ENCODE data around the gene ZSWIM4. TPM values are rescaled to one million over a fixed set of nuclear protein-coding genes. Genes with fewer than 3 reads are reported as not detected.
A peak's percentile ranks its signal among the peaks of the same experiment; 100 is the strongest.
"Not testable (repeated sequence)": the region's sequence is repeated elsewhere in the genome, so short reads cannot be mapped to it uniquely, and the experiment has no call there.

The ZSWIM4 gene
- 10 to 100 TPM in 1 of 4 donors, 1 to 10 TPM in 3; 2.8 to 19.8 (median 4.0) TPM for total RNA-seq

DNA sequence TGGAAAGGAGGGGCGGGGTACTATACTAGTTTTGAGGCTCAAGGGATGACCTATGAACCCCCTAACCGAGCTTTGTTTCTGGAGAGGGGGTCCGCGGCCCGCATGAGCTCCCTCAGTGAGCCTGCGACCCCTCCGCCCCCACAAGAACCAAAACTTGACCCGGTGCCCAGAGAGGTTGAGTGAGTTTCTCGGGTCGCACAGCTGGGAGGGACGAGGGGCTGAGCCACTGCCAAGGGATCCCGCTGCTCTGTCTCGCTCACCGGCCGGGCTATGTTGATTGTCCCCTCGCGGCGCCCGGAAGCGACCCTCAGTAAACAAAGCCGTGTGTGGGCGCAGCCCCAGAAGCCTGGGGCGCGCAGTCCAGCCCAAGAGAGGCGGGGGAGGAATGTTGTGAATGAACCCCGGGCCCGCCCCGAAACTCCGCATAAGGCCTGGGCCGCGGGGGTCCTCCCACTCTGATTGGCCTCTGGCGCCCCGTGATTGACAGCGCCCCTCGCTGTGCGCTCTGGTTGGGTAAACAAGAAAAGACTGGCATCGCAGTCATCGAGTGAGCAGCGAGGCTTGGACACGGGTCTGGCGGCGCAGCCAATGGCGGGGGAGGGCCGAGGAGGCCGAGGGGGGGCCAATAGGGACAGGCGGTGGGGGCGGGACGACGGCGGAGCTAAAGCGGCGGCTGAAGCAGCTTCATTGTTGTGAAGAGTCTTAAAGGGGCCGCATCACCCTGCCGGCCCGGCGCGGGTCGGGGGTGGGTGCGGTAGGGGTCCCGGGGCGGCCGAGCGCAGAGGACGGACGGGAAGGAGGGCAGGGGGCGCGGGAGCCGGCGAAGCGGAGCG, at the start of gene ZSWIM4:
Gene ZSWIM4 (plus strand): TSS at position 687 of the 833 bp plus-strand sequence. CDS start 206 bp downstream, outside the sequence.
- DNase-seq (ENCODE audit: low spot score in 2 of 2) = peak; percentile 98 to 99
- Histone ChIP-seq H3K9me3 (no peaks in the 10 kb centered on the region), H3K27me3 (no peaks in the 10 kb centered on the region), H3K4me3 (peak within 1 kb of the TSS; percentile 54 to 94 (median 72)), H3K36me3 (no peaks in the 10 kb centered on the region), H3K27ac (peak within 1 kb of the TSS; percentile 85 to 98 (median 92)), H3K4me1 (peaks cover 0 to 39% (median 25%) of the 10 kb centered on the region in 4 donors)
- TF ChIP-seq EP300 (IDR thresholded peaks at IDR 0.05) (peak; percentile 46 to 76), POLR2A (IDR thresholded peaks at IDR 0.05) (peak in 1 of 2 donors; percentile 61)
- TF ChIP-seq, protein P1, sequence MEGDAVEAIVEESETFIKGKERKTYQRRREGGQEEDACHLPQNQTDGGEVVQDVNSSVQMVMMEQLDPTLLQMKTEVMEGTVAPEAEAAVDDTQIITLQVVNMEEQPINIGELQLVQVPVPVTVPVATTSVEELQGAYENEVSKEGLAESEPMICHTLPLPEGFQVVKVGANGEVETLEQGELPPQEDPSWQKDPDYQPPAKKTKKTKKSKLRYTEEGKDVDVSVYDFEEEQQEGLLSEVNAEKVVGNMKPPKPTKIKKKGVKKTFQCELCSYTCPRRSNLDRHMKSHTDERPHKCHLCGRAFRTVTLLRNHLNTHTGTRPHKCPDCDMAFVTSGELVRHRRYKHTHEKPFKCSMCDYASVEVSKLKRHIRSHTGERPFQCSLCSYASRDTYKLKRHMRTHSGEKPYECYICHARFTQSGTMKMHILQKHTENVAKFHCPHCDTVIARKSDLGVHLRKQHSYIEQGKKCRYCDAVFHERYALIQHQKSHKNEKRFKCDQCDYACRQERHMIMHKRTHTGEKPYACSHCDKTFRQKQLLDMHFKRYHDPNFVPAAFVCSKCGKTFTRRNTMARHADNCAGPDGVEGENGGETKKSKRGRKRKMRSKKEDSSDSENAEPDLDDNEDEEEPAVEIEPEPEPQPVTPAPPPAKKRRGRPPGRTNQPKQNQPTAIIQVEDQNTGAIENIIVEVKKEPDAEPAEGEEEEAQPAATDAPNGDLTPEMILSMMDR (IDR thresholded peaks at IDR 0.05) = peak in 1 of 5 experiments; percentile 19
- 0 to 1% methylated on average over 45 to 51 of the region's 71 CpGs for WGBS, 2 donors

DNA sequence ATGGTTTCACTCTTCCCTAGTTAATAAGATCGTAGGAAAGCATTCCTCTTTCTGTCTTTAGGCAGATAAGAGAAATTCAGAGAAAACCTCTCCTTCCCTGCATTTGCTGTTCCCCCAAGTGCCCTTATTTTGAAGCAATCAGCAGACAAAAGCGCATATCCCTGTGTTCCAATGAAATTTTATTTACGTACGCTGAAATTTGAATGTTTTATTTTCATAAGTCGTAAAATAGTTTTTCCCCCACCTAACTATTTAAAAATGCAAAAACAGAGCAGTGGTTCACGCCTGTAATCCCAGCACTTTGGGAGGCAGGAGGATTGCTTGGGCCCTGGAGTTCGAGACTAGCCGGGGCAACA, 48.2 kb upstream of the ZSWIM4 start:
- 89 to 90% methylated on average over 8 of the region's 8 CpGs for WGBS, 2 donors
- Histone ChIP-seq H3K4me3 (peak overlapping the region in 3 of 4 donors; percentile 70 to 97 (median 85)), H3K27me3 (no peaks in the 10 kb centered on the region), H3K36me3 (peaks cover 0 to 18% (median 0%) of the 10 kb centered on the region in 3 donors), H3K27ac (peak overlapping the region; percentile 85 to 96 (median 94)), H3K4me1 (peaks cover 0 to 32% (median 9%) of the 10 kb centered on the region in 4 donors), H3K9me3 (peaks cover 0 to 4% (median 0%) of the 10 kb centered on the region in 4 donors)
- DNase-seq (ENCODE audit: low spot score in 2 of 2) = no peak
- TF ChIP-seq POLR2A (IDR thresholded peaks at IDR 0.05) = no peak
- no peak for TF ChIP-seq EP300 (IDR thresholded peaks at IDR 0.05)
- TF ChIP-seq, protein P1 (IDR thresholded peaks at IDR 0.05) = no peak

DNA sequence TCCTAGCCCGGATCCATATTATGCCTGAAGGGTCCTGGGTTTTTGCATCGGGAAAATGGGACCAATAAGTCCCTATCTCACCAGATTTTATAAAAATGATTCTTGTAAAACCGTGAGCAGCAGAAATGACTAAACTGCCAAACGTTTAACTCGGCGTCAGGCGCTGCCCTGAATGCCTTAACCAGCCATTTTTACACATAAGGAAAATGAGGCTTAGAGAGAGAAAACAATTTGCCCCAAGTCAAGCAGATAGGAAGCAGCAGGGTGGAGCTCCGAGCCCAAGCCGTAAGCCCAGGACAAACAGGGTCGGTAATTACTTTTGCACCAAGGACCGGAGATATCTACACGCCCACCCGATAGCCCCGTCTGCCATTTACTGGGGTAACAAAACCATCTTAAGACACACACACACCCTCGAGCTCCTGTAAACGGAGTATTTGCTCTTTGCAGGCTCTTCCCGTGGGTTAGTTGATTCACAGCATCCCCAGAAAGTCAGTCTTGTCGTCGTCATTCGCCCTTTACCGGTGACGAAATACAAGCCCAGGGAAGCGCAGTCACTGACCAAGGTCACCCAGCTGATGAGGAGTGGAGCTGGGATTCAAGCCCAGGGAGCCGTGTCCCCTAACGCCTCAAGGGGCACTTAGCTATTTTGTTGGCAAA, 46.9 kb upstream of the ZSWIM4 start:
- peaks cover 0 to 26% (median 0%) of the 10 kb centered on the region in 3 donors for H3K36me3 ChIP-seq
- H3K9me3 ChIP-seq = peaks cover 0 to 4% (median 0%) of the 10 kb centered on the region in 4 donors
- H3K27ac ChIP-seq = peak overlapping the region; percentile 85 to 96 (median 94)
- WGBS, 2 donors = 1% methylated on average over 25 of the region's 25 CpGs
- TF ChIP-seq, protein P1 (IDR thresholded peaks at IDR 0.05) = no peak
- TF ChIP-seq EP300 (IDR thresholded peaks at IDR 0.05) = no peak
- TF ChIP-seq POLR2A (IDR thresholded peaks at IDR 0.05) = no peak
- H3K4me1 ChIP-seq = peaks cover 0 to 32% (median 9%) of the 10 kb centered on the region in 4 donors
- DNase-seq (ENCODE audit: low spot score in 2 of 2) = no peak
- peak overlapping the region; percentile 70 to 97 (median 82) for H3K4me3 ChIP-seq
- no peaks in the 10 kb centered on the region for H3K27me3 ChIP-seq

DNA sequence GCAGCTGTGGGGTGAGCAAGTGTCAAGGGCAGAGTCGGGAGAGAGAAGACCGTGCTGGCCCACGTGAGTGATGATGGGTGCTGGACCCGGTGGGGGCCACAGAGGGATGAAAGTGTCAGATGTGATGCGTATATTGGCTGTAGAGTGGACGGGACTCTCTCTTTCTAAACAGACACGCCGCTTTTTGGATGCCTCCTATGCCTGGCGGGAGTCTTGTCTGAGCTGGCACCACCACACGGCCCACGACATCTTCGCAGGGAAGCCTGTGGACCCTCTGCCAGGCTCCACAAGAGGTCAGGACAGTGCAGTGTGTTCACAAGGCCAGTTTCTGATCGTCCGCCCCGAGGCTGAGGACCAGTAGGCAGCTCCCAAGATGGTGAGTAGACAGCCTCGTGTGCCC, 43.8 kb upstream of the ZSWIM4 start:
- H3K9me3 ChIP-seq = peaks cover 0 to 4% (median 0%) of the 10 kb centered on the region in 4 donors
- H3K27me3 ChIP-seq = no peaks in the 10 kb centered on the region
- DNase-seq (ENCODE audit: low spot score in 2 of 2) = no peak
- H3K4me1 ChIP-seq = peaks cover 0 to 32% (median 9%) of the 10 kb centered on the region in 4 donors
- no peak overlapping the region for H3K4me3 ChIP-seq
- no peak overlapping the region for H3K27ac ChIP-seq
- 85 to 90% methylated on average over 13 to 16 of the region's 16 CpGs for WGBS, 2 donors
- peaks cover 7 to 56% (median 19%) of the 10 kb centered on the region in 3 donors for H3K36me3 ChIP-seq
- no peak for TF ChIP-seq EP300 (IDR thresholded peaks at IDR 0.05)
- TF ChIP-seq POLR2A (IDR thresholded peaks at IDR 0.05) = no peak
- TF ChIP-seq, protein P1 (IDR thresholded peaks at IDR 0.05) = no peak

DNA sequence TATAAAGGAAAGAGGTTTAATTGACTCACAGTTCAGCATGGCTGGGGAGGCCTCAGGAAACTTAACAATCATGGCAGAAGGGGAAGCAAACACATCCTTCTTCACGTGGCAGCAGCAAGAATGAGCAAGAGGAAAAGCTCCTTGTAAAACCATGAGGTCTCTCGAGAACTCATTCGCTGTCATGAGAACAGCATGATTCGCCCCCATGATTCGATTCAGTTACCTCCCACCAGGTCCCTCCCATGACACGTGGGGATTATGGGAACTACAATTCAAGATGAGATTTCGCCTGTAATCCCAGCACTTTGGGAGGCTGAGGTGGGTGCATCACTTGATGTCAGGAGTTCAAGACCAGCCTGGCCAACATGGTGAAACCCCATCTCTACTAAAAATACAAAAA, 41.6 kb upstream of the ZSWIM4 start:
- not testable (repeated sequence) for H3K9me3 ChIP-seq; H3K27me3 ChIP-seq; H3K4me3 ChIP-seq; DNase-seq (ENCODE audit: low spot score in 2 of 2); H3K27ac ChIP-seq
- Histone ChIP-seq H3K36me3 (peaks cover 10 to 78% (median 32%) of the 10 kb centered on the region in 3 donors), H3K4me1 (peaks cover 0 to 22% (median 4%) of the 10 kb centered on the region in 4 donors)
- WGBS, 2 donors = 81 to 89% methylated on average over 7 of the region's 7 CpGs

Measured in tibial nerve (tissue), 4 donors.